ENCODE data around the gene LSG1.
"Not testable (repeated sequence)": the region's sequence is repeated elsewhere in the genome, so short reads cannot be mapped to it uniquely, and the experiment has no call there.

LSG1 gene

DNA sequence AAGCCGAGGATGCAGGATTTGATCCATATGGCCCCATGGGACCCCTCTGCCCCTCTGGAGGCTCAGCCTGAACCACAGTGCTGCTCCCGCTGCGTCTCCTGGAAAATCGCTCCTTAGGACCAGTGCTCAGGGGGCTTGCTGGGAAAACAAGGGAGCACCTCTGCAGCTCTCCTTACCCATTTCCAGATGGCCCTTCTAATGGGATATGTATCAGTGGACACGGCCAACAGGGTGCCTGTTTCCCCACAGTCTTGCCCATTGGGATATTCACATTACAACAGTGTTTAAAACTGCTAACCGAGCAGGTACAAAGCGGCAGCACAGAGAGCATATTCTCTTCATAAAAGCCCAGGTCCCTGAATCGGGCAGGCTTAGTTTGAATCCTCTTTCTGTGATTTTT is 65.8 kb downstream of the LSG1 start:
- no peaks in the 10 kb centered on the region for H3K9me3 Mint-ChIP-seq
- no peak overlapping the region for H3K4me3 Mint-ChIP-seq
- H3K27ac Mint-ChIP-seq, result no peak overlapping the region
- no peaks in the 10 kb centered on the region for H3K36me3 Mint-ChIP-seq (ENCODE audit: low read depth)
- H3K4me1 Mint-ChIP-seq (ENCODE audit: low read depth), result no peaks in the 10 kb centered on the region
- no peaks in the 10 kb centered on the region for H3K27me3 Mint-ChIP-seq (ENCODE audit: low read depth)

DNA sequence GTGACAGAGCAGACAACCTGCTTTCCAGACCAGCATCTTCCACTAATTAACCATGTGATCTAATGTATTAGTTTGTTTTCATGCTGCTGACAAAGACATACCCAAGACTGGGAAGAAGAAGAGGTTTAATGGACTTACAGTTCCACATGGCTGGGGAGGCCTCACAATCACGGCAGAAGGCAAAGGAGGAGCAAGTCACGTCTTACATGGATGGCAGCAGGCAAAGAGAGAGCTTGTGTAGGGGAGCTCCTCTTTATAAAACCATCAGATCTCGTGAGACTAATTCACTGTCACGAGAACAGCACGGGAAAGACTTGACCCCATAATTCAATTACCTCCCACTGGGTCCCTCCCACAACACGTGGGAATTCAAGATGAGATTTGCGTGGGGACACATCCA is 66.7 kb downstream of the LSG1 start:
- not testable (repeated sequence) for H3K9me3 Mint-ChIP-seq; H3K4me1 Mint-ChIP-seq (ENCODE audit: low read depth); H3K27me3 Mint-ChIP-seq (ENCODE audit: low read depth); H3K4me3 Mint-ChIP-seq; H3K36me3 Mint-ChIP-seq (ENCODE audit: low read depth); H3K27ac Mint-ChIP-seq

DNA sequence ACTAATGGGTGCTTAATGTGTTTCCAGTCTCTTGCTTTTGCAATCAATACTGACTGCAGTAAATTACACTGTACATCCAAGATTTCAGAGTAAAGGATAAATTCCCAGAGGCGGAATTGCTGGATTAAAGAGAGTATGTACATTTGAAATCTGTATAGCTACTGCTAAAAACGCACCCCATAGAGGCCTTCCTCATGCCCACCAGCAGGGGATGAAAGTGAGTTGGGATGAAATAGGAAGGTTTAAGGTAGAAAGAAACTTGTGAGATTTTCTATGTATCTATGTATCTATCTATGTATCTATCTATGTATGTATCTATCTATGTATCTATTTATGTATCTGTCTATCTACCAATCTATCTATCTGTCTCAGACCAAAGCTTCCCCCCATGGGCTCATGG is 67.2 kb downstream of the LSG1 start:
- H3K27me3 Mint-ChIP-seq (ENCODE audit: low read depth), result no peaks in the 10 kb centered on the region
- H3K9me3 Mint-ChIP-seq, result no peaks in the 10 kb centered on the region

DNA sequence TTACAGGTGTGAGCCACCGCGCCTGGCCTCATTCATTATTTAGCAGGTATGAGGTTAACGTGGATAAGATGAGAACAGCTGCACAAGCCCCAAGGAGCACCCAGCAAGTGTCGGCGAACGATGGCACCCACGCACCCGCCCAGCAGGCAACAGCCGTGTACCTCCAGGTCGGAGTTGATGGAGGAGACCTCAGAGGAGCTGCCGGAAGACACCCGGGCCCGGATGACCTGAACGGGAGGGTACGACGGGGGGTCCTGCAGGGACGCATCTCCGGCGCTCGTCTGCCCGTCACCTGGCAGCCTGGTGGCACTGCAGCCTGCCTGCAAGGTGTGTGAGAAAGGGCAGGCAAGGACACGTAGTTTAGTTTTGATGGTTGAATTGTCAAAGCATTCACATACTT is 67.9 kb downstream of the LSG1 start:
- no peaks in the 10 kb centered on the region for H3K36me3 Mint-ChIP-seq (ENCODE audit: low read depth)
- H3K27ac Mint-ChIP-seq, result no peak overlapping the region
- H3K4me3 Mint-ChIP-seq, result no peak overlapping the region
- H3K27me3 Mint-ChIP-seq (ENCODE audit: low read depth), result no peaks in the 10 kb centered on the region
- no peaks in the 10 kb centered on the region for H3K9me3 Mint-ChIP-seq
- no peaks in the 10 kb centered on the region for H3K4me1 Mint-ChIP-seq (ENCODE audit: low read depth)

More for the DNA sequence above, 67.2 kb downstream of the LSG1 start:
- no peak overlapping the region for H3K4me3 Mint-ChIP-seq
- no peaks in the 10 kb centered on the region for H3K4me1 Mint-ChIP-seq (ENCODE audit: low read depth)
- no peaks in the 10 kb centered on the region for H3K36me3 Mint-ChIP-seq (ENCODE audit: low read depth)
- H3K27ac Mint-ChIP-seq, result no peak overlapping the region

DNA sequence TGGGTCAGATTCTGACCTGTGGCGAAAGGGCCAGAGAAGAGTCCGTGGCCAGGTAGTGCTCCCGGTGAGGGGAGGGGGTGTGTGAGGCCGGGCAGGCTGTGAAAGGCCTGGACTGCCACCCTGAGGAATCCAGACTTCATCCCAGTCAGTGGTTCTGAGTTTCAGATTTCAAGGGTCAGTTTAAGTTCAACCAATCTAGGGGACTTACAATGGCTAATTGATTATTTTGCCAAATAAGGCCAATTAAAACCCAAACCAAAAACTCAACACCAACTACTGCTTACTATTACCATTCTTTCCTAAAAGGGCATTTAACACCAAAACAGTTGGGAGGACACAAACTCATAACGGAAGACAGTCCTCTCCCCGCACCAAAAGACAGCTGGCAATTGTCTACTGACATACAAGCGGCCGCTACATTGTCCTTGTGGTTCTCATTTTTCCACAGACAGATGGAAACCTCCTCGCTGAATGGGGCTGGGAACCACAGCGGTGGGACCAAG is 69.3 kb downstream of the LSG1 start:
- Mint-ChIP-seq H3K4me1 (ENCODE audit: low read depth) (no peaks in the 10 kb centered on the region), H3K36me3 (ENCODE audit: low read depth) (no peaks in the 10 kb centered on the region), H3K27me3 (ENCODE audit: low read depth) (no peaks in the 10 kb centered on the region), H3K4me3 (no peak overlapping the region), H3K27ac (no peak overlapping the region), H3K9me3 (no peaks in the 10 kb centered on the region)

DNA sequence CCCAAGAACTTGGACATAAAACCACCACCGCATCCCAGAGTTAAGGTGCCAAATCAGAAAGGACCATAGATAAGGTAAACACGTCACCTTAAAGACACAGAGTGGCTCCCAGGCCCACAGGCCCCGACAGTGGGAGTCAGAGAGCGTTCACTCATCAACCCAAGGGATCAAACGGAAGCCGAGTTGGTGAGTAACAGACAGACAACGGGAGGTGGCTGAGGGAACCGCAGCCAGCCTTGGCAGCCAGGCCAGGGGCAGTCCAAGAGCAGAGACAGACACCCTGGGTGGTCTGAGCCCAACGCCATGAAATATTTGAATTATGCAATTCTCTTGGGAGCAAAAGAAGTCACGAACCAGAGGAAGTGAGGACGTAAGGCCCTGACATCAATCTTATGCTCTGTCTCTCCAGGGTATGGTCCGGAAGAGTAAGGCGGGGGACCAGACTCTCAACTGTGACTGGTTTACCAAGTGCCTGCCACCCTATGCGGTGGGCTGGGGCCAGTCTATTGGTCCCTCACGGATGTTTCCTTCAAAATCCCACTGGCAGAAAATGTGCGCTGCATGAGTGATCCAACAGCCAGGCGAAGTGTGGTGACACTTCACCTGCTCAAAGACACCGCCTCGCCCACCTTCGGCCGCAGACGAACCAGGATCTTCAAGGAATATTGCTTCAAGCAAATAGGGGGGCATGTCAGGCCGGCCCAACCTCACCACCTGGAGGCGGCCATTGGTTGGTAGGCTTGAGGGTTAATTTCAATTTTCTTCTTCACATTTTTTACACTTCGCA is 73.0 kb downstream of the LSG1 start:
- Mint-ChIP-seq H3K9me3 (no peaks in the 10 kb centered on the region), H3K4me3 (no peak overlapping the region), H3K27ac (no peak overlapping the region), H3K4me1 (ENCODE audit: low read depth) (peaks cover 5% of the 10 kb centered on the region), H3K36me3 (ENCODE audit: low read depth) (no peaks in the 10 kb centered on the region), H3K27me3 (ENCODE audit: low read depth) (no peaks in the 10 kb centered on the region)

DNA sequence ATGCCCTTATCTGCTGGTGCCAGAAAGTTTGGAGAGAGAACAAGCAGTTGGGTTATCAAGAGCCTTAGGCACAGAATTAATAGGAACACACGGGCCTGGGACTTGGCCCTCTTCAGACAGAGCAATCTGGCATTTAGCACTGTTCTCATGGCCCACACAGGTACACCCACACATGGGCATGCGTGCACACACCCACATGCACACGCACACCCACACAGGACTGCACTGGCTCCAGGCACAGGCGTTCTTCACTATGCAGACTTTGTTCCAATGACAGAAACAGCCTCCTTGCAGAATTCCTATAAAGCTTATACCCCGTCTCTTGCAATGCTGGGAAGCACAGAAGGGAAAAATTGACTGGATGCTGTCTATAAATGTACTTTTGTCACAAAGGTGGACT is 75.1 kb downstream of the LSG1 start:
- H3K4me1 Mint-ChIP-seq (ENCODE audit: low read depth), result peaks cover 5% of the 10 kb centered on the region
- H3K36me3 Mint-ChIP-seq (ENCODE audit: low read depth), result no peaks in the 10 kb centered on the region
- no peaks in the 10 kb centered on the region for H3K9me3 Mint-ChIP-seq
- no peak overlapping the region for H3K27ac Mint-ChIP-seq
- no peaks in the 10 kb centered on the region for H3K27me3 Mint-ChIP-seq (ENCODE audit: low read depth)
- H3K4me3 Mint-ChIP-seq, result no peak overlapping the region

DNA sequence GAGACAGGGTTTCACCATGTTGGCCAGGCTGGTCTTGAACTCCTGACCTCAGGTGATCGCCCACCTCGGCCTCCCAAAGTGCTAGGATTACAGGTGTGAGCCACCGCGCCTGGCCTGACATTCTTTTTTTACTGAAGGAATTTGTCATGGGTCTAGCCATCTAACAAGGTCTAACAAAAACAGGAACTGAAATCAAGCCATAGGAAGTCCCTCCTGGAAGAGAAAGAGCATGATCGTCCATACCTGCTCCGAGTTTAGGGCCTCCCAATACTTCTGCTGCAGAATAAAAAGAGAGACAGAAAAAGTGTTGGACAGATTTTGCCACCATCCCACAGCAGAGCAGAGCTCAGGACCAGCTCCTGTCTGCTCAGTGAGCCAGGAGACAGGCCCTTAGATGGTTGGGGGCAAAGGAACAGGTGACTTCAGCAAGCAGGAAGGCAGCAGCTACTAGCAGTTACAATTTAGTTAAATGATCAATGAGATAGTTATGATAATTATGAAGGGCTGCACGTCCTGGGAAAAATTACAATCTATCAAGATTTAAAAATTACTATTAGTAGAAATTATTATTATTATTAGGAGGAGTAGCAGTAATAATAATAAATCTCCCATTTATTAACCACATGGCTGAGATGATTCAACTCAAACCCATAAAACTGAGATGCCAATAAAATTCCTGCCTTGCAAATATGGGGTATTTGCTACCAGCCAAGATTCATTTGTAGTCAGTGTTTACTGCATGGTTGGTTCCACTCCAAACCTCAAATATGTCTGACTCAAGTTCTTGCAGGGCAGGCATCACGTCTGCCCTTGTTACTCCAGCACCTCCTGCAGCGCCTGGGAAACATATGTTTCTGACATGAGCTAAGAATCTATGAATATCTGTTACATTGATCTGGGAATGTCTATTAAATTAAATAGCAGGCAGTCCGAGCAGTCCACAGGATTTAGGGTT is 78.9 kb downstream of the LSG1 start:
- no peaks in the 10 kb centered on the region for H3K27me3 Mint-ChIP-seq (ENCODE audit: low read depth)

More for the DNA sequence above, 78.9 kb downstream of the LSG1 start:
- Mint-ChIP-seq H3K36me3 (ENCODE audit: low read depth) (no peaks in the 10 kb centered on the region), H3K4me3 (no peak overlapping the region), H3K9me3 (no peaks in the 10 kb centered on the region), H3K4me1 (ENCODE audit: low read depth) (peaks cover 5% of the 10 kb centered on the region), H3K27ac (no peak overlapping the region)
